HG03064 (cell line): Measurements from ENCODE around the gene KRT86.
"Not testable (repeated sequence)": the region's sequence is repeated elsewhere in the genome, so short reads cannot be mapped to it uniquely, and the experiment has no call there.

Experiments used
- ATAC-seq: cut with Tn5 transposase; IDR thresholded peaks from one replicate; pipeline ENCODE4 v1.9.1; 2021; ENCODE audit warnings: low read depth; ENCODE audit not compliant: unreplicated experiment

The KRT86 gene

DNA sequence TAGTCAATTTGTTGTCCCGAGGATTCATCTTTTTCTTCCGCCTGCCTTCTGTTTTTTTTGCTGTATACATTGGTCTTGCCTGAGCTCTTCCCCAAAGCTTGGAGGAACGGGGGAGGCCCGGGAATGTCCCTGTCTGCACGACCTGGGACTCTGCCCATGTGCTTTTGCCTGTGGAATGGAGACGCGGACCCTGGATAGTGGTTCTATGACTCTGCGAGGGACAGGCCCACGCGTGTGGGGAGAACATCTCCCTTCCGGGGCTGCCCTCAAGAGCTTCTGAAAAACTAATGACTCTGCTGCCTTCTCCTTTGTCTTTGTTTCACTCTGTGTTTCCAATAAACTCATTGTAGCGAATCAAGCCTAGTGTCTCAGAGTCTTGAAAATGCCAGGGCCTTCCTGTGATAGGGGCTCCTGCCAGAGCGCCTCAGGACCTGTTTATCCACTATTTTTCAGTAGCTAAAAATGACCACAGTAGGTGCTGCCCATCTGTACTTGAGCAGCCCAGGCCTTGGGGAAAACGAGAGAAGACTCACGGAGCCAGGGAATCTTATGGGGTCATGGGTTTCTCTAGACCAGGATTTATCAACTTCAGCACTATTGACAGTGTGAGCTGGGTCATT, 34.5 kb downstream of the KRT86 start:
- no peak for ATAC-seq

DNA sequence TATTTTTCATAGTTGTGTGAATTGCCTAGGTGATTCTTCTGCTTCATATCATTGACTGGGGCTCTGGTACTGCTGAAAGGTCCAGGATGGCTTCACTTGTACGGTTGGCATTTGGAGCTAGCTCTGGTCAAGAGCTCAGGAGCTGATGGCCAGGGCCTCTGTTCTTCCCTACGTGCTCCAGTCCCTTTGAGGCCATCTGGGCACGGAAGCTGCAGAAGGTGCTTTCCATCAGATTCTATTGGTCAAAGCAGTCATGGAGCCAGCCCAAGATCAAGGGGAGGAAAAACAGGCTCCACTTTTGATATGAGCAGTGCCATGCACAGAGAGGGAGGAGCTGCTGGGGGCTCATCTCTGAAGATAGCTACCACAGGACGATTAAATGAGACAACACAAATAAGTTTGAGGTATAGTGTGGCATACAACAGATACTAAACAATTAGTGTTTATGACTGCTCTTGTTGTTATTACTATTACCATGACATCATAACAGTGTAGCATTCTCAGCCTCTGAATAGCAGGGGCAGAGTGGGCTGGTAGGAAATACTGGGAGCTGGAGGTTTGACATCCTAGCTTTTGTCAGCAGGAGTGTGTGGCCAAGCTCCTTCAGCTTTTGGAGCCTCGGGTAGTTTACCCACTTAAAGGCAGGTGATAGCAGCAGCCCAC, 36.3 kb downstream of the KRT86 start:
- no peak for ATAC-seq

DNA sequence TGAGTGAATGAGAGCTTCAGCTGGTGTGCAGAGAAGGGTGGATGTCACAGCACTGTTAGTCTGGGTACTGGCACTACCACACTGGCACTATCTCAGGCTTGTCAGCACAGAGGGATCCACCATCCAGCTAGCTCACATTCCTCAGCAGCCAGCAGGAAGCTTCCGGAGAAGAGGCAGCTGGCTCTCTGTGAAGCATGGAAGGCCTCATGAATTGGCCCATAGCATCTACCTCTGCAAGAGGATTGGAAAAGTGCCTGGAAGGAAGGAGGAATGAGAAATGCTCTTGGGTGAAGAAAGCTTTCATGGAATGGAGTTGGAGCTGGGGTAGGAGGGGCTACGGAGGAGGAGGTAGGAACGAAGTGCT, 36.8 kb downstream of the KRT86 start:
- no peak for ATAC-seq

DNA sequence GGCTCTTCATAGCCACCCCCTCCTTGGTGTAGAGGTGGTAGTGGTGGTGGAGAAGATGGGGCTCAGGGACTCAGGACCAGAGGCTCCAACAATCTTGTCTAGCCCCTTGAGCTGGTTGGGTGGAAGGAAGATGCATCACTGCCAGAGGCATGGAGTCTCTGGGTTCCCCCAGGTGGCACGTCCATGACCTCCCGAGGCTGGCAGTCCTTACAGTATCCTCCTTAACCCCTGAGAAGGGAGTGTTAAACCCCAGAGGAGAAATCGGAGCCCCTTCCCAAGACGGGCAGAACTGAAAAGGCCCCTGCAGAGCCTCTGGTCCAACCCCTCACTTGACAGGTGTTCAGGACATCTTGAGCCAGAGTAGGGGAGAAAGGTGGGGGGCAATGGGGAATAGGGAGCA, 37.6 kb downstream of the KRT86 start:
- ATAC-seq = no peak

DNA sequence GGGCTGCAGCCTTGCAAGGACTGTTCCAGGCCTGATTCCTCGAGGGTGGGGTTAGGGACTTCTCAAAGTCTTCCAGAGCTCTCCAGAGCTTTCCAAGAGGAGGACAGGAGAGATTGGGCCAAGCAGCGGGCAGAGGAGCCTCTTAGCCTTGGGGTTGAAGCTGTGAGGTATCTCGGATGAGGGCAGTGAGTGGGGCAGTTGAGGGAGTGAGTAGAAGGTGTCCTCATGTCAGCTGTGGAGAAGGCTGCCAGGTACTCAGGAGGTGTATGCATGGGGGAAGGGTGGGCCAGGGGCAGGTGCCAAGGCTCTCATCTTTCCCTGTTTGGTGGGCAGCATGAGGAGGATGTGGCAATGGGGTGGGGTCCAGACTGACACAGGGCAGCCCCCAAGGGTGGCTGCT, 39.0 kb downstream of the KRT86 start:
- no peak for ATAC-seq

DNA sequence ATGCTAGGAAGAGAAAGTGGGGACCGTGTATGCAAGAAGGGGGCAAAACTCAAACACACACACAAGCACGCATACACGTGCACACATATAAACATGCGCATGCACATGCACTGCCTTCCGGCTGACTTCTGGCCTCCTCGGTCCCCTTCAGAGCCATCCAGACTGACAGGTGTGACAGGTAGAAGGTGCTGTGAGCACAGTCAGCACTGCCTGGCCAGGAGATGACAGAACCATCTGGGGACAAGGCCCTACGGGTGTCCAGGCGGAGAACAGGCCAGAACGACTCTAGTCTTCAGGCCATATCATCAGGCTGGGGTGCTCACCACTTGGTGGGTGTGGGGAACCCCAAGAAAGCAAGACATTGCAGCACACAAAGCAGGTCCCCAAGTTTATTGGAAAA, 39.5 kb downstream of the KRT86 start:
- ATAC-seq = no peak

DNA sequence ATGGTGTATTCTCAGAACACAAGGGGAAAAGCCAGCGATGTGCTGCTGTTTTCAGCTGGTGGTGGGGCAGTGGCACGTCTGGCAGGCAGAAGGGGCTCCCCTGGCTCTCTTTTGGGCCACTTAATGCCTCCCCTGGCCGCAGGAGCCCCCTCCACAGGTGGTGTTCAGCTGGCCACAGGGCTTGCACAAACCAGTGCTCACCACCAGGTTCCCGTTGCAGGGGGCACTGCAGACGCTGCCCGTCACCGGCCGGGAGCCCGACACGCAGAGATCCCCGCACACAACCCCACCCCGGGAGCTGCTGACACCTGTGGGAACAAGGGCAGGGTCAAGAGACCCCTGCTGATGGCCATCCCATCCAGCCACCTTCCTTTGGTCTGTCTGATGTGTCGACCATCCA, 40.1 kb downstream of the KRT86 start:
- ATAC-seq = no peak

DNA sequence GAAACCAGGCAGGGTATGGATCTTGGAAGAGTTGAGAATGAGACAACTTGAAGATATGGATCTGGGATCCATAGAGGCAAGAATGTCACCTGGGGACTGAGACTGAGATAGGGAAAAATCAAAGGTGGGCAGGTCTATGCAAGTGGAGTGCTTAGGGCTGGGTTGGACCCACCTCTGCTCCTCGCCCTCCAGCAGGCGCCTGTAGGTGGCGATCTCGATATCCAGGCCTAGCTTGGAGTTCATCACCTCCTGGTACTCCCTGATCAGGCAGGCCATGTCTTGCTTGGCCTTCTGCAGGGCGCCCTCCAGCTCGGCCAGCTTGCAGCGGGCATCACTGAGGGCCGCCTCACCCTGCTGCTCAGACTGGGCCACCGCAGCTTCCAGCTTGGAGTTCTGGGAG, 41.3 kb downstream of the KRT86 start:
- ATAC-seq = not testable (repeated sequence)

DNA sequence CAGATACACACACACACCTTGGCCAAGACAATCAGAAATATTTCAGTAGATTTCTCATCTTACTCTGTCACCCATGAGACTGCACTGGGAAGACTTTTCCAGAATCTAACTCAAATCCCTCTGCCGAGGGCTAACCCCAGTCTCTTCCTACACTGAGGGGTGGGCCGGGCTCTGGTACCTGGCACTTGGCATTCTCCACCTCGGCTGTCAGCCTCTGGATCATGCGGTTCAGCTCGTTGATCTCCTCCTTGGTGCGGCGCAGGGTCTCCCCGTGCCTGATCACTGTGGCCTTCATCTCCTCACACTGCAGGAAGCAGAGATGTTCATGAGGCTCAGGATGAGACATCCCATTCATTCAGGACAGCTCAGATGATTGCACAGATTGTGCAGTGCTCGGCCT, 41.8 kb downstream of the KRT86 start:
- ATAC-seq = no peak

DNA sequence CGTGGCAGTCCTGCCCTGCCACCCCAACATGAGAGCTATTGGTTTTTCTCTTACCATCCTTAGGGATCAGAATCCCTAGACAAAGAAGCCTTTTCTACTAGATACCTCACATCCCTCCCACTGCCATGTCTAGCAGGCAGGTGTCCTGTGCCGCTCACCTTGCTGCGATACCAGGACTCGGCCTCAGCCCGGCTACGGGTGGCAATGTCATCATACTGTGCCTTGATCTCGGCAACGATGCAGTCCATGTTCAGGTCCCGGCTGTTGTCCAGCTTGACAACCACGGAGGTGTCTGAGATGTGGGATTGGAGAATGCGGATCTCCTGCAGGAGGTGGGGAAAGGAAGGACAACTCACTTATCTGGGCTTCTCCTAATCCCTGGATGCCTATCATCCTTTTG, 42.3 kb downstream of the KRT86 start:
- no peak for ATAC-seq

DNA sequence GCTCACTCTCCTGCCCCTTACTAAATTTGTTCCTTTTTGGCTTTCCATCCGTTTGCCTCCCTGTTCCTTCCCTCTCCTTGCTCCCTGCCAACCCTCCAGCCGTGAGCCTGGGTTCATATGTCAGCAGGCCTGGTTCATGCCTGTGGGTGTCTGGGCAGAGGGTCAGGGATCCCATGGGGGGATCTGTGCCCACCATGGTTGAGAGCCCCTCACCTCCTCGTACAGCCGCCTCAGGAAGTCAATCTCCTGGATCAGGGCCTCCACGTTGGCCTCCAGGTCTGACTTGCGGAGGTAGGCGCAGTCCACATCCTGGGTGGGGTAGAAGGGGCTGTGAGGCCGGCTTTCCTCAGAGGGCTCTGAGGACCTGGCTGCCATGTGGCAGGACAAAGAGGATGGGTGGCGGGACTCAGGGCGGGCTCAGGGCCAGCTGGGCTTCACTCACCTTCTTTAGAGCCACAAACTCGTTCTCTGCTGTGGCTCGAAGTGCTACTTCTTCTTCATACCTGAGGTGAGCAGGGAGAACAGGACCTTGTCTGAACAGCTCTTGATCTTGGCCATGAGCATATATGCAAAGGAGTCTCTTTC, 43.1 kb downstream of the KRT86 start:
- ATAC-seq = no peak

DNA sequence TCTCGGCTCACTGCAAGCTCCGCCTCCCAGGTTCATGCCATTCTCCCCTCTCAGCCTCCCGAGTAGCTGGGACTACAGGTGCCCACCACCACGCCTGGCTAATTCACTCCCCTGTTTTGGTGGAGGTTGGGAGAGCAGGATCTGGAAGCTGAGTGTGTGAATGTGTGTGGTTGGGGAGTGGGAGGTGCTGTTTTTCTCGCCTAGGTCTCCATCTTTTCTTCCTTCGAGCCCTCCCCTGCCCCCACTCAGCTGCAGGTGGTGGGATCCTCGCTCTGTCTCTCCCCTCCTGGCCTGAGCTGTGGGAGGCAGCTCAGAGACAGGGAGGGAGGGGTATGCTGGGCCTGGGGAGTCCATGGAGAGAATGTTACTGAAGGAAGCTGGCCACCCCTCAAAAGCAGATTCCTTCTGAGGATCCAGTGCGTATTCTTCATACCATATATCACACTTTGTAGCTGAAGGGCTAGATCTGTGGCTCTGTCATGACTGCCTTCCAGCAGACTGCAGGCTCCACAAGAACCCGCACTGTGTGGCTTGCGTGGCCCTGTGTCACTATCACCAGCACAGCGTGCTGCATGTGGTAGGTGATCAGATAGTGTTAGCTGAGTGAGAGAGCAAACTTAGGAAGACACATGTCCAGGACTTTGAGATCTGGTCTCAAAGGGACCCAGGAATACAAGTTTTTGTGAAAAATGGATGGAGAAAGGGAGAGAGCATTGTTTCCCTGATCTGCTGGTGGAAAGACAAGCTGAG, 44.0 kb downstream of the KRT86 start:
- ATAC-seq = no peak

DNA sequence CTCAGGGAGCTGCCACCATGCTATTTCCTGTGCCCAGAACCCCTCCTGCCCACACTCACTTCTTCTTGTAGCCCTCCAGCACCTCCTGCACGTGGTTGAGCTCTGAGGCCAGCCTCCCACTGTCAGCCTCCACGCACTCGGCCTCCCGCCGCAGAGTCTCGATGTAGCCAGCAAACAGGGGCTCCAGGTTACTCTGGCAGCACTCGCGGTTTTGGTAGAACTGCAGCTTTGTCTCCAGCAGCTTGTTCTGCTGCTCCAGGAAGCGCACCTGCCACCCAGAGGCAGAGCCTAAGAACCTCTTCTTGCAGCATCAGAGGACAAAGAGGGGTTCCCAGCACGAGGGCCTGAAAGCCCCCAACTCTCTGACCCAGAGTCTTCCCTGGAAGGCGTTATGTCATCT, 44.7 kb downstream of the KRT86 start:
- ATAC-seq = no peak

DNA sequence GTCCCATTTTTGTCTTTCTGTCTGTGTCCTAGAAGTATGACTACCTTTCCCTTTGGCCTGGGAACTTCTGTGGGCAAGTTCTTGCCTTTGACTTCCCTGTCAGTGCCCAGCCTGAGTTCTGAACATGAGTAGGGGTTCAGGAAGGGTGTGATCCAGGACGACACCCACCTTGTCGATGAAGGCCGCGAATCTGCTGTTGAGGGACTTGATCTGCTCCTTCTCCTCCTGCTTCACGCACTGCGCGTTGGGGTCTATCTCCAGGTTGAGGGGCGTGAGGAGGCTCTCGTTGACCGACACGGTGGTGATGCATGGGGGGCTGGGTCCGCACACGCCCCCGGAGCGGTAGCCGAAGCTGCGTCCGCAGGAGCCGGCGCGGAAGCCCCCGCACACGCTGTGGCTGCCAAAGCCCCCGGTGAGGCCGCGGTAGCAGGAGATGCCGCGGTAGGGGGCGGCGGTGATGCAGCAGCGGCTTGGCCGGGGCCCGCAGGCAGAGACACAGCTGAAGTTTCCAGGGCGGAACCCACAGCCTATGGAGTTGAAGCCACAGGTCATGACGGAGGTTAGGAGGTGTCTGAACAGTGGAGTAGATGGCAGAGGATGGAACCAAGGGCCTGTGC, 46.4 kb downstream of the KRT86 start, which contains the start of gene KRT83:
KRT83 (minus strand) TSS at position 615 of the 617 bp plus-strand sequence; CDS start at position 552, 63 bp downstream.
- no peak for ATAC-seq

DNA sequence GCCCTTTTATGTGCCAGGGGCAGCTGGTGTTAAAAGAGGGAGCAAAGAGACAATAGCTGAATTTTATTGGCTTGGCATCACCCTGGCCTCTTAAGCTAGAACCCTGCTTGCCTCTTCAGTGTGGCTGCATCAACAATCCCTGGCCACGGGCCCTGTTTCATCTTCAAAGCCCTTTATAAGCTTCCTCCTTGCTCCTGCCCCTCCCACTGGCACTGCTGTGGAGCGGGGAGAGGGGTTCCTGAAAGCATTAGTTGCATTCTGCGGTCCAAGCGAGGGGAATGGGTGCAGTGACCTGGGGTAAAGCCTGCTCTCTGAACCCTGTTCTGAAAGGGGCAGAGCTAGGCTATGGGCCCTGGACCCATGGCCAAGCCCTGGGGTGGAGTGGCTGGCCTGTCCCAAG, 47.0 kb downstream of the KRT86 start:
- no peak for ATAC-seq

DNA sequence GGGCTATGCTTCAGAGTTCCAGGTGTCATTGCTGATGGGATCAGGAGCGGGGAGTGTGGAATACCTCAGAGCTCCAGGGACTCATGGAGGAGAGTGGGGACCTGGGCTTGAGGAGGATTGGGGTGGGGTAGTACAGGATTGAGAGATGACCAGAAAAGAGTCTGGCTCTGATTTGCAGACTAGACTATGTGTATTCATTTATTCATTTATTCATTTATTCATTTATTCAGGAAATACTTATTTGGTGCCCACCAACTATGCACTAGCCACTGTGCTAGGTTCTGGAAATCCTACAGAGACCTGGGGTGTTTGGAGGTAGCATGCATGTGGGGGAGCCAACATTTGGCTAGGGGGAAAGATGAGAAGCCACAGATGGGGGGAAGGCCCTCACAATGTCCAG, 47.6 kb downstream of the KRT86 start:
- ATAC-seq = no peak

DNA sequence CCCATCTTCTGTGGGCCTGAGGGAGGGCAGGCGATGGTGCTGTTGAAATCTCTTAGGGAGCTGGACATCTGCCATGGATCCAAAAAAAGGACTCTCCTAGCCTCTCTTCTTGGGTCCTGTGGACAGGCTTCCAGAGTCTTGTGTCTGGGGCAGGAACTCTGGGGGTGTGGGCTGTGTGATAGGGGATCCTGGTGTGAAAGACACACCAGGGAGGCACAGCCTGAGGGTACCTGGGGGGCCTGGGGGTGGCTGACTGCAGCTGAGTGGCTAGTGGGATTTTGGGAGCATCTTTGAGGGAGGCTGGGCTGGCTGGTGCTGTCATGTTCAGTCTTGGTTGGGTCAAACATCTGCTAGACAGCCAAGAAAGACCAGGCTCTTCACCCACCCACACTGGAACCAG, 48.6 kb downstream of the KRT86 start:
- ATAC-seq = no peak

DNA sequence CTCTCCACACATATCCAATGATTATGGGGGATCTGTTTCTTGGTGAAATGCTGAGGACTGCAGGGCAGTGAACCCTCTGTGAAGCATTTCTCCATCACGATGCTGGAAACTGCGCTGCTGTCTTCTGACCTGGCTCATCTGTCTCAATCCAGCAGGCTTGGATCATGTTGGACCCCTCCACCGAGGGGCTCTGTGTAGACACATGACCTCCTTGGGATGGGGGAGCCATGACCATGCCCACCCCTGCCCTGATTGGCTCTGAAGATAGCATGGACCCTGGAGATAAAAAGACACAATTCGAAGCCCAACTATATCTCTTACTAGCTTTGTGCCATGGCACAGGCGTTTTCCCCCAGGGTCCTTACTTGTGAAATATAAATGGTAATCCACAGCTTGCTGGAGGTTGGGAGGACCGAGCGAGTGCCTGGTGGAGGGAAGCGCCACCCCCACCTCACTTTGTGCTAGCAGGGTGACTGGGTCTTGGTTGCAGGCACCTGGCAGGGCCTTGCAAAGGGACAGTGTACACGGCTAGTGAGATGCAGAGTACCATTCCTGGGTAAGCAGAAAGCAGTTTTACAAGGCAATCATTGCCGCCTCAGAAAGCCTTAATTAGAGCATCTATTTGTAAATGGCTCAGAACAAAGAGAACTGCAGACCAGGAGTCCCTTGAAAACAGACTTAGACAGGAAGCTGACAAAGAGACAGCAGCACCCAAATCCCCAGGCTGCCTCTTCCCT, 49.1 kb downstream of the KRT86 start:
- ATAC-seq = no peak

DNA sequence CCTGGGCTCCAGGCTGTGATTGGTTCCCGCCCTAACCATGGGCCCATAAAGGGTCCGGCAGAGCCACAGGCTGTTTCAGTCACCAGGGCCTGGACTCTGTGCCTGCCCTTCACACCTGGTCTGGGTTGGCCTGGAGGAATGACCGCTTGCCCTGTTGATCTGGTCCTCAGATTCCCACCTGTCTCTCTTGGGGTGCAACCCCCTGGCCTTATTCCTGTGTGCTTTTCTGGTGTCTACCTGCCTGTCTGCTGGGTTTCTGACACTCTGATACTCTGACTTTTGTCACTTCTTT, 49.7 kb downstream of the KRT86 start:
- no peak for ATAC-seq

DNA sequence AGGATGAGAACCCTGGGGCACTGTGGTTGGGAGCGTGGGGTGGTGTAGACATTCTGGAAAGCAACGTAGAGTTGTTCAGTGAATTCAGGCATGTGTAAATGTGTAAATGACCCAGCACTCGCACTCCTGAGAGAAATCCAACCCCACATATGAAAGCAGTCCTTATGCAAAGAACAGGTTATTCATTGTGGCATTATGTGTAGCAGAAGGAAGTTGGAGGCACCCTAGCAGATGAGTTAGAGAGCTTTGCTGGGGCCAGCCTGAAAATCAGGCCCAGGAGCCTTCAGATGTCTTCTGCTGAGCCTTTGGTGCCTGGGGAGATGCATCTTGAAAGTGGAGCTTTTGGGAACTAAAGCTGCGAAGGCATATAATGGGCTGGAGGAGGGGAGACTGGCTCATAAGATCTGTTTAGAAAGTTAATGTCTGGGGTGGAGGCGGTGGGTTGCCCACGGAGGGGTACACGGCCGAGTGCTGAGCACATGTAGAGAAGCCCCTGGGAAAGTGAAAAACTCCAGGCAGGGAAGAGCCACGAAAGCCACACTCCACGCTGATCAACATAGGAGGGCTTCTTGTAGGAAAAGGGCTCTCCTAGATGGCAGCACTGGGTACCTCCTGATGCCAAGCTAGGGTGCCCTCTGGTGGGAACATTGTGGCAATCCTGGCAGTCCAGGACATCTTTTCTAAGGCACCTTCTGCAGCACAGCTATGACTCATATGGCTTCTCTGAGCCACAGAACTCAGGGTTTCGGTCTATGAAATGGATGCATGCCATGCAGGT, 52.8 kb downstream of the KRT86 start:
- peak; percentile 92 for ATAC-seq
